NCI-H2227 treated with DMSO at 0.1 percent for 48 hours (cell line): Measurements from ENCODE around the gene SLC25A22.

Source experiments
- DNase-seq: peaks from one replicate; lab custom pipeline; 2025; lab: John Stamatoyannopoulos, UW

The SLC25A22 gene

DNA sequence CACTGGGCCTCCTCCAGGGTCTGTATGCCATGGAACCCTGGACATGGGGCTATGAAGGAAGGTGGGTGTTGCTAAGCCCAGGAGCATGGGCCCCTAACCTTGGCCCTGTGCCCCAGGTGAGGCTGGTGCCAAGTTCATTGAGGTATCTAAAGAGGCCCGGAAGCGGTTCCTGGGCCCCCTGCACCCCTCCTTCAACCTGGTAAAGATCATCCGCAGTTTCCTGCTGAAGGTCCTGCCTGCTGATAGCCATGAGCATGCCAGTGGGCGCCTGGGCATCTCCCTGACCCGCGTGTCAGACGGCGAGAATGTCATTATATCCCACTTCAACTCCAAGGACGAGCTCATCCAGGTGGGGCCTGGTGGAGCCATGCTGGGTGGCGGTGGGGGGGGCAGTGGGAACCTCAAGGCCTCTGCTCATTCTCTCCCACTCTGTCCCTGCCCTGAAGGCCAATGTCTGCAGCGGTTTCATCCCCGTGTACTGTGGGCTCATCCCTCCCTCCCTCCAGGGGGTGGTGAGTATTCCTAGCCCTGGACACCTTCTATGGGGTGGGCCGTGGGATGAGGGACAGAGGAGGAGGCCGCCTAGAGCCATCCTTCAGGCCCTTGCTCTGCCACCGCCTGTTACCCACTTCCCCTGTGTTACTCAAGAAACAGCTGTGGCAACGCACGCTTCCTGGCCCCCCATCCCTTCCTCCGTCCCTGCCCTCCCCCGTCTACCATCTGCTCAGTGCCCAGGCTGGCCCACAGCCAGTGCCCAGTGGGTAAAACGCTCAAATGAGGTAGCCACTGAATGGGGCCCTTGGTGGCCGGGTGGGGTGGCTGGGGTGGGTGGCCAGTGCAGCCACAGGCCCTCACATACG, 23.7 kb upstream of the SLC25A22 start:
- DNase-seq: no peak

GRCh38 chr11:820655-821511, 22.8 kb upstream of the SLC25A22 start:
- no peak for DNase-seq

- DNase-seq: peak; percentile 49
These were observed 22.0 kb upstream of the SLC25A22 start for GRCh38 chr11:819943-820649.

DNA sequence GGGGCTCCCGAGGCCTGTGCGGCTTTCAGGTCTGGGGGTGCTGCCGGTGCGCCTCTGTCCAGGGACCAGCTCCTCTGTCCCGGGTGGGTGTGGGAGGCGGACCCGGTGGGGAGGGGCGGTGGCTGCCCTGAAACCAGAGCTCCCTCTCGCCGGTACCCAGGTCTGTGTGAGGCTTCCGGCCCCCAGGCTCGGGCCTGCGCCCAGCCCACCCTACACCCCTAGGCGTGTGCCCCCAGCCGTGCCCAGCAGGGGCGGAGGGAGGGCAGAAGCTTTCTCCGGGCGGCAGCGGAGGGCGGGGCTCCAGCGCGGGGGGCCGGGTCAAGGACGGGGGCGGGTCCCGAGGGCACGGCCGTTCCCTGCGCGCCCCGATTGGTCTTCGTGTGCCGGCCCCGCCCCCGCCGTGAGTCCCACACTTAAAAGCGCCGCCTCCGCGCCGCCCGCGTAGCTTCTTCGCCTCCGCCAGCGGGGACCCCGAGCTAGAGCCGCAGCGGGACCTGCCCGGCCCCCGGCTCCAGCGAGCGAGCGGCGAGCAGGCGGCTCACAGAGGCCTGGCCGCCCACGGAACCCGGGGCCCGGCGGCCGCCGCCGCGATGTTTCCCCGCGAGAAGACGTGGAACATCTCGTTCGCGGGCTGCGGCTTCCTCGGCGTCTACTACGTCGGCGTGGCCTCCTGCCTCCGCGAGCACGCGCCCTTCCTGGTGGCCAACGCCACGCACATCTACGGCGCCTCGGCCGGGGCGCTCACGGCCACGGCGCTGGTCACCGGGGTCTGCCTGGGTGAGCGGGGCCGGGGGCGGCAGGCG, 21.2 kb upstream of the SLC25A22 start:
- peak; percentile 92 for DNase-seq

DNA sequence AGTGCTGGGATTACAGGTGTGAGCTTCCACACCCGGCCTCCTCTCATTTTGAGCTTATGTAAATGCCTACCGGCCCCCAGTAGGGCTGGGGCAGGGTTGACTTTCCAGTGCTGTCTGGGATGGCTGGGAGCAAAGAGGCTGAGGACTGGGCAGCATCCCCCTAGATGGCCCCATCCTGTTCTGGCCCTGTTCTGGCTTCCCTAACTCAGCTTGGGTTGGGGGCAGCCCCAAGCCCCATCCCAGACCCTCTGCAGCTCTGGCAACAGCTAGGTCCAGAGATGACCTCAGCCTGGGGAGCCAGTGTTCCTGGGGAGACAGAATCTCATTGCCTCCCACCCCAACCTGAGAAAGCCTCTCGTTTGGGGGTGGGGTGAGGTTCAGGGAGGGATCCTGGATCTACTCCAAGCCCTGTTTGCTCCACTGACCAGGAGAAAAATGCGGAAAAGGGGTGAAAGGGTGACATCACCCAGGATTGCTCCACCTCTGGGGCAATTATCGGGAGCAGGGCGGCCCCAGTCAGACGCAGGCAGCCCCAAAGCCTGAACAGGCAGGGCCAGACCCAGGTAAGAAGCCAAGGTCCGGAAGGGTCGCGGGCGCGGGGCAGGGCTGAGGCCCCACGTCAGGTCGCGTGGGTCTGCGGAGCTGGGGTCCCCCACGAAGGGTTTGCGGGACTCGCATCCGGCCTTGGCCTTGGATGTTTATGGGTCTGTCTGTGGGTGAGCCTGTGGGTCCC, 20.5 kb upstream of the SLC25A22 start, which contains the start of gene PNPLA2:
PNPLA2 (plus strand) TSS at position 519 of the 733 bp plus-strand sequence. CDS start 805 bp downstream, outside the sequence.
- no peak for DNase-seq

GRCh38 chr11:816433-816779, 18.3 kb upstream of the SLC25A22 start:
- DNase-seq: no peak

GRCh38 chr11:815675-816432, 17.8 kb upstream of the SLC25A22 start:
- DNase-seq: no peak

- DNase-seq: no peak
These were observed 15.5 kb upstream of the SLC25A22 start for GRCh38 chr11:813456-814096.

DNA sequence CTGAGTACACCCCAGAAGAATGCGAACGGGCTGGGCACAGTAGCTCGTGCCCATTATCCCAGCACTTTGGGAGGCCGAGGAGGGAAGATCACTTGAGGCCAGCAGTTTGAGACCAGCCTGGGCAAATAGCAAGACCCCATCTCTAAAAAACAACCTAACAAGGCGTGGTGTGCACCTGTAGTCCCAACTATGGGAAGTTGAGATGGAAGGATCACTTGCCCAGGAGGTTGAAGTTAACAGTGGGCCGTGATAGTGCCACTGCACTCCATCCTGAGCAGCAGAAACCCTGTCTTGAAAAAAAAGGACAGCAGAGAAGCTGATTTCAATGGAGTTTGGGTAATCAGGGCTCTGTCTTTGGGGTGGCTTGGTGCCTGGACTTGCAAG, 15.0 kb upstream of the SLC25A22 start:
- no peak for DNase-seq

GRCh38 chr11:812390-812789, 14.3 kb upstream of the SLC25A22 start:
- DNase-seq: no peak

DNA sequence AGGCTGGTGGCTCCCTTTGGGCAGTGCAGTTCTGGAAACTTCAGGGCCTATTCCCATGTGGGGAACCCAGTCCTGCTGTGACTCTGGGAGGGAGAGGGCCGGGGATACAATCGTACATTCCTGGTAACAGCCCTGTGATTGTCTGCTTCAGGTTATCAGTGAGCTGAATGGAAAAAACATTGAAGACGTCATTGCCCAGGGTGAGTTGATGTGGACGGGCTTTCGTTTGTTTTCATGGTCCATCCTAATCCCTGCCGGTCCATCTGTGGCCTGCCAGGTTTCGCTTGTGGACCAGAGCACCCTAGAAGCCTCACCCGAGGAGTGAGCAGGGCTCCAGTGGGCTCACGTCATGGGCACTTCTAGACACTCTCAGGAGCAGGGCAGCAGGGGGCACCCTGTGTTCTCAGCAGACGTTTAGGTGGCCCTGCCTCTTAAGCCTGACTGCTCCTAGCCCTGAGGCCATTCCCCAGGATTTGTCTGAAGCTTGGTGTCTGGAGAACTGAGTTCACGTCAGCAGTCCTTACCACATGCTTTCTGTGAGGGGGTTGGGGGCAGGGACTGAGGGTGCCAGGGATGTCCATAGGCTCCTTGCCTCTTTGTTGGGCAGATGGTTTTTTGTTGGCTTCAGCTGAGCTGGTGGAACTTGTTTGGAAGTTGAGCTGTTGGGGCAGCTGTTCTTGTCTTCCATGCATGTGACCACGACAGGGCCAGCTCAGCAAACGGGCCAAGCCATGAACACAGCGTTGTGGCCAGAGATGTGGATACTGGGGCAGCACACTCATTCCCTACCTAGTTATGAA, 13.6 kb upstream of the SLC25A22 start:
- no peak for DNase-seq

DNA sequence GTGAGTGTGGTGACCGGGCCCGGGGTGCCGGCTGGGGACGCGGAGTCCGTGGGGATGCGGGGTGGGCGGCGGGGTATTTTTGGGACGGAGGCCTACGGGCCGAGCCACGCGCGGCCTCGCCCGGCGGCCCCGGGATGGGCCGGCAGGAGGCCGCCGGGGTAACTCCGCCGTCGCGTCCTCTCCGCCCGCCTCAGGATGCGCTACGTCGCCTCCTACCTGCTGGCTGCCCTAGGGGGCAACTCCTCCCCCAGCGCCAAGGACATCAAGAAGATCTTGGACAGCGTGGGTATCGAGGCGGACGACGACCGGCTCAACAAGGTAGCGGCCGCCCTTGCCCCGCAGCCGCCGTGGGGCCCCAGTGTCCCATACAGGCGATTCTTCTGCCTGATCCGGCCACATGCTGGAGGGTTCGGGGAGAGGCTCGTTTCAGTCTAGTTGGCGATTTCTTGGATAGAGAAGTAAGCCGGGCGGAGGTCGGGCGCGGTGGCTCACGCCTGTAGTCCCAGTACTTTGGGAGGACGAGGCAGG, 12.0 kb upstream of the SLC25A22 start:
- DNase-seq: no peak

- peak; percentile 100 for DNase-seq
These were observed 11.4 kb upstream of the SLC25A22 start, which contains the start of gene RPLP2 for GRCh38 chr11:809287-810039. Gene RPLP2, plus strand, starts transcription at chr11:809967. Its CDS starts 268 bp downstream, at chr11:810235.

DNA sequence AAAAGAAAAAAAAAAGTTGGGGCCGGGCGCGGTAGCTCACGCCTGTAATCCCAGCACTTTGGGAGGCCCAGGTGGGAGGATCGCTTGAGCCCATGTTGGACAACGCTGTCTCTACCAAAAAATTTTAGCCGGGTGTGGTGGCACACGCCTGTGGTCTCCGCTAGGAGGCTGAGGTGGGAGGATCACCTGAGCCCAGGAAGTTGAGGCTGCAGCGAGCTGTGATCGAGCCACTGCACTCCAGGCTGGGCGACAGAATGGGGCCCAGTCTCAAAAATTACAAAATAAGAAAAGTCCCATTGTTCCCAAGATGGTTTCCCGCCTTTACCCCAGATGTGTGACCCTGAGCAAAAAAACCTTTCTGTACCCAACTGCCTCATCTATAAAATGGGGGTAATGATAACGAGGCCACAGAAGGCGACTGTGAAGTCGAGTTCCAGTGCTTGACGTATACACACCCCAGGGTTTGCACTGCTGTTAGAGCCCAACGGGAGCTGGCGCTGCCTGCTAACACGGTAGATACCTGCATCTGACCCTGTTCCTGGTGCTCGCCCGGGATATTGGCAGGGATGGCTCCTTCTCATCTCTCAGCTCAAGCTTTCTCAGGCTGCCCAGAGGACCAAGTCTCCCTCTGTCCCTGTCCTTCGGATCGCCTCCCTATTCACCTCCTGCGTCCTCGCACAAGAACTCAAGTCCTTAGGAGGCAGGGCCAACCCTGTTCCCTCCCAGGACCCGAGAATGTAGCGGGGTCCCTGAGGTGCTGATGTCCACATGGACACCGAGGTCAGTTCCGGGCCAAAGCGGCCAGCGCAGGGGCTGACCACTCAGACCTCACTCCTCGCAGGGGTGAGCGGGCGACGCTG, 10.6 kb upstream of the SLC25A22 start:
- peak; percentile 71 for DNase-seq

- DNase-seq: no peak
These were observed 6.5 kb upstream of the SLC25A22 start for GRCh38 chr11:804599-804964.

GRCh38 chr11:803770-804598, 5.9 kb upstream of the SLC25A22 start:
- DNase-seq: no peak
